GM18508 (cell line): ENCODE measurements around the gene TSPAN9.

ENCODE experiments used
- ATAC-seq: cut with Tn5 transposase; IDR thresholded peaks from one replicate; pipeline ENCODE4 v1.9.1; 2021; ENCODE audit warnings: moderate number of reproducible peaks; ENCODE audit not compliant: insufficient read depth, unreplicated experiment

Gene TSPAN9

GRCh38 chr12:3154006-3154405 lies 76.8 kb downstream of the TSPAN9 start:
- ATAC-seq = no peak

DNA sequence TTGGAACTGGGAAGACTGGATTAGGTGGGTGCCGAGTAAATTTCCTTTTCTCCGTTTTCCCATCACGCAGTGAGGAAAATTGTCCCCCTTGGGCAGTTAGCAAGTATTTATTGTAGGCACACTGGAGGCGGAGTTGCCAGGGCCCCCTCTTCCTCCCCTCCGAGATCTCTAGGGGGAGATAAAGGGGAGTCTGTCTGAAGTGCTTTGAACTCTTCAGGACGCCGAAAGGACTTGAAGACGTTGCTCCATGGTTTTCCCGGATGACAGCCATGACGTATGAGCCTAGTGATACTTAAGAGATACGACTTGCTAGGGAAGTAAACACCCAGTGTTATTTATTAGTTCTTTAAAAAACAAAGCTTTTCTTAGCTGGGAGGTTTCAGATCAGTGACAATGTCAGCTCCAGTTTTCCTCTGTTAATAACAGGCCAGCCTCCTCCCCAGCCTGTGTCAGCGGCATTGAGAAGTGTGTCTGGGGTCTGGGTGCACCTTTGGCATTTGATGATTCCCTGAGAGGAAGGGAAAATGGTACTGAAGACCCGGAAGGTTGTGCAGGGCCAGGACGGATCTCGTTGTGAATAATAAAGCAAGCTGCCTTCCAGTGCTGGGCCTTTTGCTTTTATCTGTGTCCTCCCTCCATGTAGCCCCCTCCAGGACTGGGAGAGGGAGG lies 78.7 kb downstream of the TSPAN9 start:
- ATAC-seq = no peak

DNA sequence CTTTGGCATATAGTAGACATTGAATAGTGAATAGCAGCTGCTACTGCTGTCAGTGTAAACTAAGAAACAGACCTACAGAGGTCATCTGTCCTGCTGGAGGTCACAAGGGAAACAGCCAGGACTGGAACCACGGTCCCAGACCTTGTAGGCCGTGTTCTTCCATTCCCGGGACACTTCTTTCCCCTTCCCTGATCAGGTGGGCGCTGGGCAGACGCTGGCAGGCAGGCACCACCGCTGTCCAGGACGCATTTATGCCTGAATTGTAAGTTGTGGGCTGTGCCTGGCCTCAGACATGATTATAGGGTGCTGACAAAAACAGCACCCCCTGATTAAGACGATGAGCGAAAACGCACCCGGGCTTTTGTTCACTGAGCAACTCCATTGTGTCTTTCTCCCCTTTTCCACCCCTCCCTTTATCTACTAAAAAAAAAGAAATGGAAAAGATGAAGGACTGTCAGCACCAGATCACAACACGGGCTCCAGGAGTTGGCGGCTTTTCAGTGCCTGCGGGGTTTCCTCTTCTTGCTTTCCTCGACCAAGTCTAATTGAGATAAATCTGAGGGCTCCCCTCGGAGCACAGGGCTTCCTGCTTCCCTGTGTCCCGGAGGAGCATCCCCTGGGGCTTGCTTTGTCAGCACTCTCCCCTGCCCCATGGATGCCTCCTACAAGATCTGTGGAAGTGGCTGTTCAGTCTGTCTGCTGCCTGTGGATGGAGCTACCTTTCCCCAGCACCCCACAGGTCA lies 80.6 kb downstream of the TSPAN9 start:
- no peak for ATAC-seq

GRCh38 chr12:3158851-3159465 lies 81.8 kb downstream of the TSPAN9 start:
- no peak for ATAC-seq

DNA sequence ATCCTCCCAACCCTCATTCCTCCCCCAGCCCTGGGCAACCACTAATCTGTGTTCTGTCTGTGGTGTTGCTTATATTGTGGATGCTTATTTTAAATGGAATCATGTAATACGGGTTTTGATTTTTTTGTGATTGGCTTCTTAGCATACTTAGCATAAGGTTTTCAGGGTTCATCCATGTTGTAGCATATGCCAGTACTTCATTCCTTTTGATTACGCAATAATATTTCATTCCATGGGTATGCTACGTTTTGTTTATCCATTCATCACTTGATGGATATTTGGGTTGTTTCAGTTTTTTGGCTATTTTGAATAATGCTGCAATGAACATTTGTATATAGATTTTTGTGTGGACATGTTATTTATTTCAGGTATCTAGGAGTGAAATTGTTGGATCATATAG lies 82.9 kb downstream of the TSPAN9 start:
- no peak for ATAC-seq

DNA sequence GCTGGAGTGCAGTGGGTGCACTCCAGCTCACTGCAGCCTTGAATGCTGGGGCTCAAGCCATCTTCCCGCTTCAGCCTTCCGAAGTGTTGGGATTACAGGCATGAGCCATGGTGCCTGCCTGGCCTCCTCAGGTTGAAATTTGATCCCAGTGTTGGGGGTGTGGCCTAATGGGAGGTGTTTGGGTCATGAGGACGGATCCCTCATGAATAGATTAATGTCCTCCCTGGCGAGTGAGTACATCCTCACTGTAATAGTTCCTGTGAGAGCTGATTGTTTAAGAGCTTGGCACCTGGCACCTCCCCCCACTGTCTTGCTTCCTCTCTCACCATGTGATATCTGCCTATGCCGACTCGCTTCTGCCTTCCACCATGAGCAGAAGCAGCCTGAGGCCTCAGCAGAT lies 84.7 kb downstream of the TSPAN9 start:
- ATAC-seq = no peak

DNA sequence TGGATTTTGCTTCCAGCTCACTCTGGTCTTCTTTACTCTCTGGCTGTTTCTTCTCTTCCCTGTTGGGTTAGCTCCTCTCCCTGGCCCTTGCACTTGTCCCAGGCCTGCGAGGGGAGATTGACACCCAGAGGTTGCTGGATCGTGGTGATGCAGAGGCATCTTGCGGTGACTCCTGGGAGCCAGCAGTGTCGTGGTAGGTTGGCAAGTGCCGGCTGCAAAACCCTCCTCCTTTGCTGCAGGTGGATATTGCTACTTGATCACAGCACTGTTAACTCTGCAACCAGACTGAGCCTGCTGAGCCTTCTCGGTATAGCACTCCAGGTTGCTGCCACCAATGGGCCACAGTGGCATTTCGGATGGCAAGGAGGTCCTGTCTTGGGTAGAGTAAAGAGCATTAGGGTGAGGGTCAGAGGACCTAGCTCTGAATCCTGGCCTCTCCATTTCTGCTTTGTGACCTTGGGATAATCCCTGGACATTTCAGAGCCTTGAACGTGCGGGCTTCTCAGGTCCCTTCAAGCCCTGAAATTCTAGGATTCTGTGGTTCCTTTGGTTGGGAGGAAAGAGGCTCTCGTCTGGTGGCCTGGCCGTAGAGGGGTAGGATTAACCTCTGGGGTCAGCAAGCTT lies 87.4 kb downstream of the TSPAN9 start:
- ATAC-seq = no peak

DNA sequence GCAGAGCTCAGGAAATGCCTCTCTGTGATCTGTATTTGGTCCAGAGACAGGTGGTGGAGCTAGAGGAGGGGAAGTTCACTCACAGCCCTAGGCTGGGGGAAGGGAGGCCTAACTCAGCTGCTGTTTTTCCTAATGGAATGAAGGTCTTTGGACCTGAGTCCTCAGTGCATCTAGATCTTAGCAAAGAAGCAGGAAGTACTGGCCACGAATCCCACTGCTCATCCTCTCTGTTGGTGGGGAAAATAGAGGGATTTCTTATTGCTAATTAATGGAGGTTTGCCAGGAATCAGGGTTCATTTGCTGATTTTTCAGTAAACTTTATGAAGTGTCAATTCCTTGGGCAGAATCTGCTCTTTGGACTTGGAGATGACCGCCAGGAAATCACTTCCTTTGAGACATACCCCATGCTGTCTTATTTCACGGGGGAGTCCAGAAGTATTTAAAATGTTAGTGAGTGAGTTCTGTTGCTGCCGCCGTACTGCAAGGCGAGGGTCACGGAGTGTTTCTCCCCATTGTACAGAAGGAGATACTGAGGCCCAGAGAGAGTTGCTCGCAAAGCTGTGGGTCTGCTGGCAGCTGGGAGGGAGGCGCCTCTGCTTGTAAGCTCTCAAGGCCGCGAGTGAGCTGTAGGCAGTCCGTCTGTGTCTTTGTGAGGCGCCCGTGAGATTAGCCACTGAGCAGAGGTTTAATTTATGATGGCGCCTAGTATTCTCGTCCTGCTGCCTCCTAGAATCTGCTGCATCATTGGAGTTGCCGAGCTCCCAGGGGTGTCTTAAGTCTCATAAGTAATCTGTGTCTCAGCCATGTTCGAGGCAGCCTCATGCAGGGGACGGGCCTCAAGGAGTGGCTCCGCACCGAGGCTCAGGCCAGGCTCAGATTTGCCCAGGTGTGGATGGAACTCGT lies 88.2 kb downstream of the TSPAN9 start:
- no peak for ATAC-seq

DNA sequence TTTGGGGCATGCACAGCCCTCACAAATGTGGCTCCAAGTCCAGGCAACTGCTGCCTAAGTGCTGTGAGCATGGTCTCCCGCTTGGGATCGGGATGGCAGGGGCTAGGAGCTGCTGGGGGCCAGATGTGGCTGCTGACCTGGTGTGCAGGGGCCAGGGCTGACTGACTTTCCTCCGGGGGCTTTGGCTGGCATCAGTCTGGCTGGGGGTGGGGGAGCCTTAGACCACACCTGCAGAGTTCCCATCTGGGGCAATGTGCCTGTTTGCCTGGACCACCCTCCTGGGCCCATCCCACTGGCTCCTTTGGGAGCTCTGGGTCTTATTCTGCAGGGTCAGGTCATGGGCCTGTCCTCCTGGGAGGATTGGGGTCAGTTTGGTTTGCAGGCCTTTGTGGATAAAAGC lies 90.5 kb downstream of the TSPAN9 start:
- ATAC-seq = no peak

- ATAC-seq = no peak
Observed at GRCh38 chr12:3168223-3169221, 91.3 kb downstream of the TSPAN9 start.

DNA sequence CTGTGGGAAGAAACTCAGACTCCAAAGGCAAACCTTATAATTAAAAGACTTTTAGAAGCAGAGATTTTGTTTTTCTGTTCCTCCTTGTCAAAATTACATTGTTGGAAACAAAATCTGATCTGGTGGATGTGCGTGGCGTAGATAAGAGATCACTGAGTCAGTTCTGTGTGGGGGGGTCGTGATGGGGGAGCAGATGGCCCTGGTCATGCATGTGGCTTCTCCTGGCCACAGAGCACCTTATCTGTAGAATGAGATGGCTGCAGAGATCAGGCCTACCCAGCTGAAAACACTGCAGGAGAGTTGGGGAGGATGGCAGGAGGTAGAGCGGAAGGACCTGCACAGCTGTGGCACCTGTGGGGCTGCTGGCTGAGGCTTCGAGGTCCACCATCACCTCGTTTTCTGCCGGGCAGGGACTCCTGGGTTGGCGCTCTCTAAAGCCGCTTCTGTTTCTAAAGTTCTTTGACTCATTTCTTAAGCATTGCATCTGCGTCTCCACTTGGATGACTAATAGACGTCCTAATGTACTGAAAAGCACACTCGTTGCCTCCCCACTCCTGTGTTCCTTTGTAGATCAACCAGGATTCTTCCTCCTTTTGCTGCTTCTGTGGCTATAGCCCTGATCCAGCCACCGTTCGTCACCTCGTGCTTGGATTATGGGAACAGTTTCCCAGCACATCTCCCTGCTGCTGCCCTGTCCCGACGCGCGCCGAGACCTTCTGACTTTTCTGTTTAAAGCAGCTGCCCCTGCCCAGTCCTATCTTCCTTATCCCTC lies 93.4 kb downstream of the TSPAN9 start:
- ATAC-seq = no peak

DNA sequence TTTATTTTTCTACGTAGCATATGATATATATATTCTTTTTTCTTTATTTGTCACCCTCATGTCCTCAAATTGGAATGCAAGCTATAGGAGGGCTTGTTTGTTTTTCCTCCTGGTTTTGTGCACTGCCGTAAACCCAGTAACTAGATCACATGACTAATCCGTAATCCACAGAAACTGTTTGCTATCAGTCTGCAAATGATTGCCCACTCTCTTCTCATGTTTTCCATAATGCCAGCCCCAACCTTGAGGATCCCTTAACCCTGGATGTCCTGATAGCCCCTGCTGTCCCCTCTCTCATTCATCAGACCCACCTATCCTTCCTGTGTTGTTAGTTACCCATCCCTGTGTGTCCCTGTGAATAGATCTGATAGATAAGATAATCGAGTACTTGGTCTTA lies 94.0 kb downstream of the TSPAN9 start:
- no peak for ATAC-seq

DNA sequence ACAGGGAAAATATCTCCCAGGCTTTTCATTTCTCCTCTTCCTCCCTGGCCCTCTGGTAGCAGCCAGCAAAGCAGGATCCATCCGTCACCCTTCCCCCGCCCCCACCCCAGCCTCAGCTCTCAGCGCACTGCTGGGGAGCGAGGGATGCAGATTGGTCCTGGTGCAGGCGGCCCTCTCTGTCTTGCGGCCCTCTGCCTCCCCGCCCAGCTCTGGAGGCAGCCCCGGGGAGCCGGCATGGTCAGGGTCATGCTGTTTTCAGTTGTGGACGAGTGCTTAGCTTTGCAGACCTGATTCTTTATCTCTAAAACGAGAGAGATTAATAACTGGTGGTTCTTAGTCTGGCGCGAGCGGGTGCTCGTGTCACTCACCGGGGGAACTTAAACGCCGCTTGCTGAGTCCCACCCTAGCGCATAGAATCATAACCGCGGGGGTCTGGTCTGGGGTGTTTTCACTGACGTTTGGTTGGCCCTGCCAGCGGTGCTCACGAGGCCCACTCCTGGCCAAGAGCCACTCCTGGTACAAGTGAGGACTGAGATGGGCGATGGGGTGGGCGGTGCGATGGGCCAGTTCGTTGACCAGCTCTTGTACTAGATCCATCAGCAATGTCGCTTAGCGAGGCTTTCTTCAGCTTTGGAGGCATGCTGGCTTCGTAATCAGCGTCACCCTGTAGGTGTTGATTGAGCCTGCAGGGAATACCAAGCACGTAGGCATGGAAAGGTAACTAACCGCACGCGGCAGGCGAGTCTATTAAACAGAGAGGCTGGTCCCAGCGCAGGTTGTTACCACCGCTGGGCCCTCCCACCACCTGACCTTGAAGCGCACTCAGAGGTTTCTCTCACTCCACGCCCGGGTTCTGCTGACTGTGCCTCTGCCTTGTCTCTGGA lies 95.2 kb downstream of the TSPAN9 start:
- ATAC-seq = no peak

DNA sequence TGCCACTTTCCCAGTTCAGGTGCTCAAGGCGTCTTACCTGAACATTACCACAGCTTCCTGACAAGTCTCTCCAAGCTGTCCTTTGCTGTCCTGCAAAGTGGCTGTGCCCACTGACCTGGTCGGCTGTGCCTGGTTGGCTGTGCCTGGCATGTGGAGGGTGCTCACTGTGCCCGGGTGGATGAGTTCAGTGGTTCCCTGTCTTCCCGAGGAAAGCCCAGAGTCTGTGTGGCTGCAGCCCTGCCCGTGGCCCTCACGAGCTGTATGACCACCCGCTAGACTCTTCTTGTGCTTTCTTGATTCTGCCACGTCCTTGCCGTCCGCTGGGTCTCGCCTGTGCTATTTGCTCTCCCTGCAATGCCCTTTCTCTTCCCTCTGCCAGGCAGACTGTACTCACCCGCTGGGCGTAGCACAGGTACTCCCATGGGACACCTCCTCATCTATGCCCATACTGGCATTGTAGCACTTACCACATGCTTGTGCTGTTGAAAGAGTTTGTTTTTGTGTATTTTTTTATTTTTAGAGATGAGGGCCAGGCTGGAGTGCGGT lies 95.9 kb downstream of the TSPAN9 start:
- ATAC-seq = no peak

- no peak for ATAC-seq
Observed at GRCh38 chr12:3173912-3174311, 96.7 kb downstream of the TSPAN9 start.

DNA sequence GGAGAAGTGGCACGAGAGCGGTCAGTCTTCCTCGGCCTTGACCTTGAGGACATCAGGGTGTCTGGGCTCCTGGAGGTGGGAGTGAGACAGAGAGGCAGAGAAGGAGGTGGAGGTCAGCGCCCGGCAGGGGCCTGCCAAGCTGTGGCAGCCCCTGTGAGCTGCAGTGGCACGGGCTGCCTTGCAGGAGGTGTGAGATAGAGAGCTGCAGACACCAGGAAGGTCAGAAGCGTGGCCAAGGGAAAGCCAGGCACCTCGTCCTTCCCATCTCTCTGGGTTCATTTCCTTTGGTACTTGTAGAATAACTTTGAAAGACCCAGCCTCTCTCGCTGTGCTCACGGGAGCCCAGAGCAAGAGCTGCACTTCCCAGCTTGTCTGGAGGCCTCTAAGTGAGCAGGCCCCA lies 98.1 kb downstream of the TSPAN9 start:
- ATAC-seq = no peak

- no peak for ATAC-seq
Observed at GRCh38 chr12:3176754-3177153, 99.6 kb downstream of the TSPAN9 start.
